Smooth muscle cell of the brain vasculature (primary cell): ENCODE measurements around the gene RBP3.

Source experiments
- DNase-seq: peaks from one replicate; pipeline ENCODE4 v3.0.0-alpha.2; 2012; ENCODE audit warnings: low read depth, low spot score

The RBP3 gene

GRCh38 chr10:47318706-47319105, 29.5 kb upstream of the RBP3 start:
- no peak for DNase-seq

- no peak for DNase-seq
Observed at GRCh38 chr10:47319784-47320183, 28.4 kb upstream of the RBP3 start.

DNA sequence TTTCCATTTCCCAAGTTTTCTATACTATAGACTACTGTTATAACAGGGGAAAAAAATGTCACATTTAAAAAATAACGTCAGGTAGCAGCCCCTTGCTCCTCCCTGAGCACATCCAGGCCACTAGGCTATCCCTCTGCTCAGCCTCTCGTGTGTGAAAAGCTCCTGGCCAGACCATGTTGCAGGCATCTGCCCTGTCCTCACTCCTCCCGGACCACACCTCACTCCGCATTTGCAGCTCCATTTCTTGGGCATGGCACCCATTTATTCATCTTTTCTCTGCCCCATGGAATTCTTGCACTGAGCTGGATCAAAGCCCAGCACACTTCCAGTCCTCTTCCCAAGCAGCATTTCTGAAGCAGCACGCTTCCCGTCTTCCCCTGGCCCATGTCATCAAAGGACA, 27.4 kb upstream of the RBP3 start:
- DNase-seq = no peak

DNA sequence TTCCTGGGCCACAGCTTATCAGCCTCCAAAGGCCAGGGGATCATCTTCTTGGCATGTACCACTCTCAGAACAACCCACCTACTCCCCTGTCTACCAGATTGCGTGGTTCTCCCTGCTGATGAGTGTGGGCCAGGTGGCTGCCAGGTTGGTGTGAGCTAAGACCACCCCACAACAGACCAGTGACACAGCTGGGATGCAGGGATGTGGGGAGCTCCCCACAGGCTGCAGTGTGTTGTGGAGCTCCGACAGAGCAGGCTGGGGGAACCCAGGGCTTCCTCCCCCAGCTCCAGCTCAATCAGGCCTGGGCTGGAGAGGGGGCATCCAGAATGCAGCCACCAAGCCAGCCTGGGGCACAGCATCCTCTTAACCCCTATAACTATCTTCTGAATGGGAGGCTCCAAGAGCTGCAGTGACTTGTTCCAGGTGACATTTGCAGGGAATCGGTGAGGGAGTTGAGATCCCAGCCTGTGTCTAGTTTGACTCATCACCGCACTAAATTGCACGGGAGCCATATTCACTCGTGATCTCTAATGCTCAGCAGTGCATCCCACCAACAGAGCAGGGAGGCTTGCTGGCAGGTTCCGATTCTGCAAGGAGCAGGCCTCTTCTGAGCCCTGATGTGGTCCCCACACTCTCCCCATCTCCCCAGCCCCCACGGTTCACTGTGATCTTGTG, 26.5 kb upstream of the RBP3 start:
- no peak for DNase-seq

DNA sequence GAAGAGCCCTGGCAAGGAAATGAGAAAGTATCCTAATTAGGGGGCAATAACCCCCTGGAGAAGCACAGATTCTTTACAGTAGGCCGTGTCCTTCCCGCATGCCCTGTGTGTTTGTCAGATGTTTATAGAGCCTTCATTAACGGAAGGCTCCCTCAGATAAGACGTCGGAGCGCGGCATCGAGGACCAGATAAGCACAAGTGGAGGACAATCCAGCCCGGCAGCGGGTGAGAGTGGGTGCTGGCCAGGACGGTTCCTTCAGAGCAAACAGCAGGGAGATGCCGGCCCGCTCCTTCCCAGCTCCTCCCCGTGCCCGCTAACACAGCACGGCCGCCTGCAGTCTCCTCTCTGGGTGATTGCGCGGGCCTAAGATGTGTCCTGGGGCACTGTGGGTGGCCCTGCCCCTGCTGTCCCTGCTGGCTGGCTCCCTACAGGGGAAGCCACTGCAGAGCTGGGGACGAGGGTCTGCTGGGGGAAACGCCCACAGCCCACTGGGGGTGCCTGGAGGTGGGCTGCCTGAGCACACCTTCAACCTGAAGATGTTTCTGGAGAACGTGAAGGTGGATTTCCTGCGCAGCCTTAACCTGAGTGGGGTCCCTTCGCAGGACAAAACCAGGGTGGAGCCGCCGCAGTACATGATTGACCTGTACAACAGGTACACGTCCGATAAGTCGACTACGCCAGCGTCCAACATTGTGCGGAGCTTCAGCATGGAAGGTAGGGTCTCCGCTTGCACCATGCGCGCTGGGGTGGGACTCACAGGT, 25.7 kb upstream of the RBP3 start, which contains the start of gene GDF2:
Gene GDF2, plus strand, starts transcription at position 155 of the 762 bp plus-strand sequence. Its CDS starts 215 bp downstream, at position 370.
- no peak for DNase-seq

- DNase-seq = no peak
Observed at GRCh38 chr10:47323087-47323486, 25.1 kb upstream of the RBP3 start.

DNA sequence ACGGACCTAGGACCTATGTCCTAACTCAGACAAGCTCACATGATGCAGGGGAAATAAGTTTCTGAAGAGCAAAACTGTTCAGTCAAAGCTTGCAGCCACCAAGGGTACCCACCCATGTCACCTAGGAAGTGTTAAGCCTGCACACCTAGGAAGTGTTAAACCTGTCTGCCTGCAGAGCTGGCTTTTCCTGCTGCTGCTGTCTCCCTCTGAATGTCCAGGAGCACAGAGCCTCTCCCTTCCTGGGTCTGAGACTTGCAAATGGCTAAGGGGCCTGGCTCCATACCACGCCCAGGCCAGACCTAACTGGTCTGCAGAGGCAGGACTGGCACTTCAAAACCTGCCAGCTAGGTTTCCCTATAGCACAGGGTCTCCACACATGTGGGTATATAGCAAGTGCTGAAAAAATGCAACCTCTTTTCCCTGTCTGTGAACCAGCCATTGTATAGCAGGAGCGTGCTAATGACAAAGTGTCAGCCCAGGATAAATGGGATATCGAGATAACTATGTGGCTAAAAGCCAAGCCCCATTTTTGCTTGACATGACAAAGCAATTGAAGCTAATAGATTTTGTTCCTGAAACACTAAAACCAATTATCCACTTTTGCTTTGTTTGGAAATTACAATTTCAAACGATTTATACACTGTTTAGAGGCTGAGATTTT, 24.4 kb upstream of the RBP3 start:
- no peak for DNase-seq

GRCh38 chr10:47325303-47326291, 22.6 kb upstream of the RBP3 start:
- DNase-seq = no peak

GRCh38 chr10:47326306-47326926, 21.7 kb upstream of the RBP3 start:
- no peak for DNase-seq

DNA sequence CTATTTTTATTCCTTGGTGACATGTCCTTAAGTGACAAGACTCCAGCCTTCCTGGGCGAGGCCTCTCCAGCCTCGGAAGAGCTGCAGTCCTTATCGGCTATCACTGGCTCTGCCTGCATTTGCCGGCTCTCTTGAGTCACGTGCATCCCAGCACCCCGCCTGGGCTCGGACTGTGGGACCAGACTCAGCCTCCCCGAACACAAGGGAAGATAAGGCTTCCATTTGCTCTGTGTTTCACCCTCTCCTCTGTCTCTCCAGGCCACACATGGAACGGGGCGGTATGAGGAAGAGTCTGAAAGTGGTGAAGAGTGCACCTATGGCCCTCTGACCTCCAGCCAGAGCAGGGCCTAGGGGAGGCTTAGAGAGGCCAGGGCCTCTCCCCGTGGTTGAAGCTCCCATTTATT, 21.2 kb upstream of the RBP3 start:
- DNase-seq = no peak

- no peak for DNase-seq
Observed at GRCh38 chr10:47329855-47330254, 18.3 kb upstream of the RBP3 start.

GRCh38 chr10:47330366-47330765, 17.8 kb upstream of the RBP3 start:
- DNase-seq = no peak

DNA sequence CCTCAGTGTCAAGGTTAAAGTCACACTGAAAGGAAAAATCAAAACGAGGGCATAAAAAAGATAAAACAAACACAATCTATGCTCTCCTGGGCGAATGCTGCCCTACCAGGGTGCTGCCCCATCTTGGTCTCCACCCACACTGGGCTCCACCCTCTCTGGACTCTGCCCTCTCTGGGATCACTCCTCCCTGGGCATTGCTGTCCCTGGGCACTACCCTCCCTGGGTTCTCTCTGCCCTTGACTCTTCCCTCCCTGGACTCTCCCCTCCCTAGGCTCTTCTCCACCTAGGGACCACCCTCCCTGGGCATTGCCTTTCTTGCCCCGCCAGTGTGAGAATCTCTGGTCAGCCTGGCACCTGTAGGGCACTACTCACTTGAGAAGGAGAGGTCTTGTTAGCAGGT, 17.4 kb upstream of the RBP3 start:
- no peak for DNase-seq

DNA sequence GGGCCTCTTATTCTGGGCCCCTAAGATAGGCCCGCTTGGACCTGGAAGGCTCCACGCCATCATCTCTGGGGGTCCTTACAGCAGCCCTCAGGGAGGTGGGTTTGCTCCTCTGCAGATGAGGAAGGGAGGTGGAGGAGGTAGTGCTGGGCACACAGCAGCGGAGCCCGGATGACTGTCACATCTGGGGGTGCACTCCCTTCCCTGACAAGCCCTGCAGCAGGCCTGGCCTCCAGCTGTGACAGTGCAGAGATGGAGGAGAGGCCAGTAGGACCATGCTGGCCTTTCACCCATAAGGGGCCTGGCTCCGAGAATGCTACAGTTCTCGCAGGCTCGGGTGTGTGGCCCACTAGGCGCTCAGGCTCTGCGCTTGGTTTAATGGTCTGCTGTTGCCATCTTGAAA, 16.7 kb upstream of the RBP3 start:
- no peak for DNase-seq

- DNase-seq = no peak
Observed at GRCh38 chr10:47331954-47332353, 16.2 kb upstream of the RBP3 start.

GRCh38 chr10:47332371-47332770, 15.8 kb upstream of the RBP3 start:
- DNase-seq = no peak

- DNase-seq = no peak
Observed at GRCh38 chr10:47332946-47333345, 15.2 kb upstream of the RBP3 start.

GRCh38 chr10:47333532-47333931, 14.6 kb upstream of the RBP3 start:
- no peak for DNase-seq

DNA sequence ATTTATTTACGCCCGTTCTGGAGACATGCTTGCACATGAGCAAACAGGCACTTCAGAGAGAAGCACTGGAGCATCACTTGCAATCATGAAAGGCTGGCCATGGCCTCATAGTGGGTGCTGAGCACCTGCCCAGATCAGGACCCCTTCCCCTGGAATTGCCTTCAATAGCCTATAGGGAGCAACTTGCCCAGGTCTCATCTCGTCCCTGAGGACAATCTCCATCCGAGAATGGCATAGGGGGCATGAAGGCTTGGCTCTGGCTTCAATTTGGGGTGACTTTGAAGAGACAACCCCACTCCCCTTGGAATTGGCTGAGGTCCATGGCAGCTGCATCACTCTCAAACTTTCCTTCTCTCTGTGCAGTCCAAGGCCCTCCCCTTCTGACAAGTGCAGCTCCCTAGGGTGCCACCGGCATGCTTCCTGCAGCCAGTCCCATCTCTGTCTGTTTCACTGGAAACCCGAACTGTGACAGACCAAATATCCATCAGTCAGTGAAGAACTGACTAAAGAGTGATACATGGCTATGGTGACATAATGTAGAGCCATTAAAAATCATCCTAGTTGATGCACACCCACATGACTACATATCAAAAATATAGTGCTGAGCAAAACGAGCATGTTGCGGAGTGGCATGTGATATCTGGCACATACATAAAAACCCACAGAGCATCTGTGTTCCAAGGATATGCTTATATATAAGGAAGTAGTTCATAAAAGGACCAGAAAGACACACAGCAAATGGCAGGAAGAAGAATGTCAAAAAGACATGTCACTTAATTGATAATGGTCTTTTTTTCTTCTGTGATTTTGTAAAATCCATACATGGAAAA, 13.5 kb upstream of the RBP3 start:
- DNase-seq = no peak

DNA sequence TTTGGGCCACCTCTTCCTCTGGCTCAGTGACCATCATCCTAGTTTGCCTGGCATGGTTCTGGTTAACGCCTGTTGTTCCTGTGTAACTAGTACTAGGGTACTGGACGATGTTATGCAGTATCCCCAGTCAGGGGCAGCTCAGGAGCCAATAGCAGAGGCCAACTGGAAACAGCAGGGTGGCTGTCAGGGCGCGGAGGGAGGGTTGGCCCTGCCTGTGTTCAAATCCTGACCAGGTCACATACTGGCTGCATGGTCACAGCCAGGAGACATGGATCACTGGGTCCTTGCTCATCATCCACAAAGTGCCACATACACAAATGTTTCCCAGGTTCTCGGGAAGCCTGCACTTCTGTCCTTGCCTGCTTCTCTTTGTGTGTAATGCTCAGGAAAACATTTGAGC, 12.3 kb upstream of the RBP3 start:
- no peak for DNase-seq
